OCI-LY1 (cell line): ENCODE measurements around the gene ZNHIT2.
A peak's percentile ranks its signal among the peaks of the same experiment; 100 is the strongest.

Experiments
- H2AFZ ChIP-seq: fragments of 200-600 bp; sonication (generic), shearing (Covaris generic); 2 replicates; pipeline ENCODE4 v1.6.0; 2014; ENCODE audit warnings: antibody characterized with exemption, mild to moderate bottlenecking, low read length
- H3F3A ChIP-seq: fragments of 200-600 bp; sonication (generic), shearing (Covaris generic); 2 replicates; pipeline ENCODE4 v1.6.0; 2014; ENCODE audit warnings: mild to moderate bottlenecking, antibody characterized with exemption, low read length, moderate library complexity; ENCODE audit not compliant: insufficient read depth
- H3K27ac ChIP-seq: fragments of 200-600 bp; sonication (generic); 2 replicates; pipeline ENCODE4 v1.5.1; 2014; ENCODE audit warnings: low read length, mixed run types, mild to moderate bottlenecking, low read depth; ENCODE audit not compliant: poor library complexity, severe bottlenecking
- H3K27me3 ChIP-seq: fragments of 200-600 bp; sonication (generic); 2 replicates; pipeline ENCODE4 v1.6.0; 2014; ENCODE audit warnings: antibody characterized with exemption, mild to moderate bottlenecking, low read length, moderate library complexity; ENCODE audit not compliant: insufficient read depth
- H3K36me3 ChIP-seq: fragments of 200-600 bp; sonication (generic); 2 replicates; pipeline ENCODE4 v1.6.1; 2014; ENCODE audit warnings: mild to moderate bottlenecking, antibody characterized with exemption, low read length, moderate library complexity, mixed read lengths; ENCODE audit not compliant: insufficient read depth
- H3K4me1 ChIP-seq: fragments of 200-600 bp; sonication (generic); 2 replicates; pipeline ENCODE4 v1.5.1; 2014; ENCODE audit warnings: mild to moderate bottlenecking, low read length, moderate library complexity; ENCODE audit not compliant: insufficient read depth, severe bottlenecking
- H3K4me2 ChIP-seq: fragments of 200-600 bp; sonication (generic), shearing (Covaris generic); 2 replicates; pipeline ENCODE4 v1.6.1; 2014; ENCODE audit warnings: low read length
- H3K4me3 ChIP-seq: fragments of 200-600 bp; sonication (generic); 2 replicates; pipeline ENCODE4 v1.5.1; 2014; ENCODE audit warnings: low read length, low read depth, mild to moderate bottlenecking, mixed read lengths; ENCODE audit not compliant: poor library complexity, severe bottlenecking
- H3K79me2 ChIP-seq: fragments of 200-600 bp; shearing (Covaris generic); 2 replicates; pipeline ENCODE4 v1.6.1; 2016; ENCODE audit warnings: mixed run types, low read length, mixed read lengths; ENCODE audit not compliant: insufficient read depth
- H3K9ac ChIP-seq: fragments of 200-600 bp; sonication (generic), shearing (Covaris generic); 2 replicates; pipeline ENCODE4 v1.6.1; 2014; ENCODE audit warnings: mild to moderate bottlenecking, low read length, mixed read lengths
- H3K9me2 ChIP-seq: fragments of 200-600 bp; sonication (generic), shearing (Covaris generic); 2 replicates; pipeline ENCODE4 v1.6.1; 2014; ENCODE audit warnings: low read depth, mild to moderate bottlenecking, low read length, mixed read lengths
- H3K9me3 ChIP-seq: fragments of 200-600 bp; shearing (Covaris generic); 2 replicates; pipeline ENCODE4 v1.6.1; 2014; ENCODE audit warnings: low read length, mixed read lengths
- H4K20me1 ChIP-seq: fragments of 200-600 bp; sonication (generic), shearing (Covaris generic); 2 replicates; pipeline ENCODE4 v1.6.0; 2016; ENCODE audit warnings: mild to moderate bottlenecking, low read length; ENCODE audit not compliant: insufficient read depth
- EZH2 ChIP-seq: fragments of 200-600 bp; sonication (generic), shearing (Covaris generic); IDR thresholded peaks from 2 replicates; pipeline ENCODE4 v1.8.0; 2017; ENCODE audit warnings: borderline replicate concordance, mixed run types, mild to moderate bottlenecking, antibody characterized with exemption, low read length, moderate library complexity, mixed read lengths
- TF ChIP-seq, protein P1 (sequence below): fragments of 200-600 bp; sonication (generic), shearing (Covaris generic); IDR thresholded peaks from 2 replicates; pipeline ENCODE4 v1.5.1; 2017; ENCODE audit warnings: mild to moderate bottlenecking, antibody characterized with exemption, low read length, moderate library complexity, mixed read lengths

ZNHIT2 gene

DNA sequence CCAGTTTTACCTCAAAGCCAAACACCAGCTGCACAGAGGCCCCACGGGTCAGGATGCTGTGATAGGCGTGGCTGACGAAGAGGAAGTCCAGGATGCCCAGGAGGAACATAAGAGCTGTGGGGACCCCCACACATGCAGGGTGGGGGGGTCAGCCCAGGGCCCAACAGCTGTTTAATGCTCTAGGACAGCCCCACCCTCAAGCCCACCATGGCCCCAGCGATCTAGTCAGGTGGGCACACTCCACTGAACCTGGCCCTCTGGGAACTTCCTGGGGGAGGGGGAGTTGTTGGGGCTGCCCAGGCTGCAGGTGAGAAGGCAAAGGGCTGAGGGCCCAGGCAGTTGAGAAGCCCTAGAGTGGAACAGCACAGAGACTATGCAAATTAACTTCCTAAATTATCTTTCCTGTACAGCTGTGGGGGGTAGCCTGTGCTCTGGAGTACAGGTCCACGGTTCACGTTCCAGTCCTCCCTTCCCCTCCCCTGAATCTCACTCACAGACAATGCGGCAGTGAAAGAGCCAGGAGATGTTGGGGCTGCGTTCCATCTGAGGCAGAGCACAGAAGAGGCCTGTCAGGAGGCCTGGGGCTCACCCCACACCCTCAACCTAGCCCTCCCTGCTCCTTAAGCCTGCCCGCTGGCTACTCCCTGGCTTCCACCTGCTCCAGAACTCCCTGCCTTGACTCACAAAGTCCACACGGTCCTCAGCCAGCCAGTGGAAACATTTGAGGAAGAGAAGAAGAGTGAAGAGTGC is 14.9 kb upstream of the ZNHIT2 start:
- Histone ChIP-seq H3K4me2 (peak overlapping the region; percentile 93), H3K27me3 (no peaks in the 10 kb centered on the region), H3K36me3 (peaks cover 63% of the 10 kb centered on the region), H3K27ac (peak overlapping the region; percentile 99), H3F3A (0 out of 2 replicates have a peak, but pooled peaks cover 7% of the 10 kb centered on the region), H3K9ac (peak overlapping the region; percentile 93), H3K4me3 (peak overlapping the region; percentile 95), H3K4me1 (peaks cover 50% of the 10 kb centered on the region), H2AFZ (no peak overlapping the region), H3K9me3 (no peaks in the 10 kb centered on the region), H3K79me2 (peaks cover 8% of the 10 kb centered on the region; the same call in 1 of the 2 replicates), H4K20me1 (no peaks in the 10 kb centered on the region), H3K9me2 (no peaks in the 10 kb centered on the region)
- no peak for TF ChIP-seq EZH2

DNA sequence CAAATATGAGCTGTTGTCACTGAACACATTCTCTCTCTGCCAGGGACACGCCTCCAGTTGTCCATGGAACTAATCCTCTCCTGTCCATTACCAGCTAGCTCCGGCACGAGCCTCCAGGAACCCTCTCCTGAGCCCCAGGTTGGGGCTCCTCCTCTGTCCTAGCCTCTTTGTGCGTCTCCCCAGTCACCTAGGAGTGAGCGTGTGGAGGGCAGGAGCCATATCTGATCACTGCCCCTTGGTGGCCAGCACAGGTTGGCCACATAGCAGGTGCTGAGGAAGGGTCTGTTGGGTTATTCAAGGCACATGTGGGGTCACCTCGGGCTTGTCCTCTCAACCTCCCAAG is 14.4 kb upstream of the ZNHIT2 start:
- TF ChIP-seq EZH2: no peak
- TF ChIP-seq, protein P1, sequence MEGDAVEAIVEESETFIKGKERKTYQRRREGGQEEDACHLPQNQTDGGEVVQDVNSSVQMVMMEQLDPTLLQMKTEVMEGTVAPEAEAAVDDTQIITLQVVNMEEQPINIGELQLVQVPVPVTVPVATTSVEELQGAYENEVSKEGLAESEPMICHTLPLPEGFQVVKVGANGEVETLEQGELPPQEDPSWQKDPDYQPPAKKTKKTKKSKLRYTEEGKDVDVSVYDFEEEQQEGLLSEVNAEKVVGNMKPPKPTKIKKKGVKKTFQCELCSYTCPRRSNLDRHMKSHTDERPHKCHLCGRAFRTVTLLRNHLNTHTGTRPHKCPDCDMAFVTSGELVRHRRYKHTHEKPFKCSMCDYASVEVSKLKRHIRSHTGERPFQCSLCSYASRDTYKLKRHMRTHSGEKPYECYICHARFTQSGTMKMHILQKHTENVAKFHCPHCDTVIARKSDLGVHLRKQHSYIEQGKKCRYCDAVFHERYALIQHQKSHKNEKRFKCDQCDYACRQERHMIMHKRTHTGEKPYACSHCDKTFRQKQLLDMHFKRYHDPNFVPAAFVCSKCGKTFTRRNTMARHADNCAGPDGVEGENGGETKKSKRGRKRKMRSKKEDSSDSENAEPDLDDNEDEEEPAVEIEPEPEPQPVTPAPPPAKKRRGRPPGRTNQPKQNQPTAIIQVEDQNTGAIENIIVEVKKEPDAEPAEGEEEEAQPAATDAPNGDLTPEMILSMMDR: no peak
- Histone ChIP-seq H3K4me1 (peaks cover 50% of the 10 kb centered on the region), H3K9ac (peak overlapping the region; percentile 76), H3K4me3 (peak overlapping the region; percentile 95), H3K36me3 (peaks cover 68% of the 10 kb centered on the region), H3F3A (0 out of 2 replicates have a peak, but pooled peaks cover 11% of the 10 kb centered on the region), H3K27me3 (no peaks in the 10 kb centered on the region), H3K79me2 (peaks cover 8% of the 10 kb centered on the region; the same call in 1 of the 2 replicates), H3K9me2 (no peaks in the 10 kb centered on the region), H3K27ac (peak overlapping the region; percentile 99), H4K20me1 (no peaks in the 10 kb centered on the region), H2AFZ (no peak overlapping the region), H3K4me2 (peak overlapping the region; percentile 93), H3K9me3 (no peaks in the 10 kb centered on the region)

DNA sequence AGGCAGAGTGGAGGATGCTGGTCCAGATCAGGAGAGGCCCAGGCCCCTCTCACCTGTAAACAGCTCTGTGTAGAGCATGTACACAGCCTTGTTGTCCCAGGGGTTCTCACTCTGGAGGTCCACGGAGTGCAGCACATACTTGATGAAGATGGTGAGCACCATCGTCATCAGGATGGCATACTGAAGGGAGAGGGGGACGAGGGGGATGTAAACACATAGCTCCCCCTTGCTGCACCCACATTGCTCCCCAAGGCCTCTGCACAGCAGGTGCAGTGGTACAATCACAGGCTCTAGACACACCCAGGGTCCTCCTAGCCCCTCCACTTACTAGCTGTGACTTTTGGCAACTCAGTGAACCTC is 13.9 kb upstream of the ZNHIT2 start:
- H3K27ac ChIP-seq: peak overlapping the region; percentile 99
- H3F3A ChIP-seq: peaks cover 14% of the 10 kb centered on the region; the same call in 1 of the 2 replicates
- H3K79me2 ChIP-seq: peaks cover 8% of the 10 kb centered on the region; the same call in 1 of the 2 replicates

More for the DNA sequence above, 13.9 kb upstream of the ZNHIT2 start:
- Histone ChIP-seq H2AFZ (no peak overlapping the region), H3K27me3 (no peaks in the 10 kb centered on the region), H3K36me3 (peaks cover 73% of the 10 kb centered on the region), H3K9me3 (no peaks in the 10 kb centered on the region), H3K4me2 (peak overlapping the region; percentile 93), H4K20me1 (no peaks in the 10 kb centered on the region), H3K9me2 (no peaks in the 10 kb centered on the region), H3K9ac (peak overlapping the region; percentile 76), H3K4me3 (peak overlapping the region; percentile 95), H3K4me1 (peaks cover 48% of the 10 kb centered on the region)
- TF ChIP-seq, protein P1: no peak
- no peak for TF ChIP-seq EZH2
